OCI-LY1 (cell line): ENCODE measurements around the gene UBE4B.

Experiments
- CTCF ChIP-seq: fragments of 200-600 bp; sonication (generic), shearing (Covaris generic); IDR thresholded peaks from 2 replicates; pipeline ENCODE4 v1.5.1; 2017; ENCODE audit warnings: mild to moderate bottlenecking, antibody characterized with exemption, low read length, moderate library complexity, mixed read lengths
- EZH2 ChIP-seq: fragments of 200-600 bp; sonication (generic), shearing (Covaris generic); IDR thresholded peaks from 2 replicates; pipeline ENCODE4 v1.8.0; 2017; ENCODE audit warnings: borderline replicate concordance, mixed run types, mild to moderate bottlenecking, antibody characterized with exemption, low read length, moderate library complexity, mixed read lengths

- TF ChIP-seq CTCF (no peak), EZH2 (no peak)
These were observed 175.8 kb downstream of the UBE4B start for GRCh38 chr1:10208537-10208936.
